GM12878 (cell line): ENCODE results near the gene NTRK3. TPM values are rescaled to one million over a fixed set of nuclear protein-coding genes. Genes with fewer than 3 reads are reported as not detected.

Experiments
- ATAC-seq: fragments of 200-7000 bp; cut with Tn5 transposase; 3 replicates; pipeline ENCODE4 v1.9.1; 2020; ENCODE audit warnings: mild to moderate bottlenecking, moderate library complexity
- BruUV-seq: library from RNA; stranded (reverse); fragments of 400-500 nt; replicated peaks from 2 replicates; lab custom pipeline; 2021; lab: Mats Ljungman, UMichigan
- CTCF ChIA-PET: fragments of 300-600 bp; sonication (Branson Sonifier 250); formaldehyde crosslinking; extraction: SDS; loops from one replicate; lab custom pipeline; 2021; ENCODE audit warnings: inconsistent platforms; lab: Yijun Ruan, JAX
- POLR2A ChIA-PET: fragments of 350-600 bp; formaldehyde crosslinking; extraction: SDS; loops from one replicate; lab custom pipeline; 2021; ENCODE audit warnings: inconsistent platforms; lab: Charles Lee
- RAD21 ChIA-PET: fragments of 300-600 bp; sonication (Branson Sonifier 250); formaldehyde crosslinking; loops from one replicate; lab custom pipeline; 2023; ENCODE audit warnings: antibody characterized with exemption; ENCODE audit not compliant: unreplicated experiment; lab: Charles Lee
- SMC1A ChIA-PET: fragments of 300-600 bp; sonication (Branson Sonifier 250); formaldehyde crosslinking; loops from one replicate; lab custom pipeline; 2023; ENCODE audit not compliant: unreplicated experiment, uncharacterized antibody; lab: Charles Lee
- DNase-seq: peaks from one replicate; pipeline ENCODE4 v3.0.0-alpha.2; 2011; ENCODE audit warnings: low read depth, low spot score
- FAIRE-seq: peaks from 3 replicates; lab custom pipeline; 2011; peaks lifted over from hg19 to GRCh38; lab: Jason Lieb, UNC
- H2AFZ ChIP-seq: 2 replicates; pipeline ENCODE4 v1.6.0; 2011; ENCODE audit warnings: low read depth, low read length, control low read depth; ENCODE audit not compliant: control insufficient read depth
- H3K27ac ChIP-seq: 2 replicates; pipeline ENCODE4 v1.5.1; 2011; ENCODE audit warnings: control low read depth; ENCODE audit not compliant: control insufficient read depth, insufficient read depth
- H3K27me3 ChIP-seq, 2 experiments: replicated peaks in 1 of 2; 2 replicates each; pipeline versions ENCODE4 v1.6.0 to v1.6.1; 2011; ENCODE audit warnings: low read length in 1 of 2; ENCODE audit not compliant: control insufficient read depth in 2 of 2, insufficient read depth in 2 of 2
- H3K36me3 ChIP-seq, 2 experiments: 2 replicates each; pipeline ENCODE4 v1.5.1; 2011; ENCODE audit warnings: low read length in 1 of 2; ENCODE audit not compliant: control insufficient read depth in 2 of 2, insufficient read depth in 2 of 2
- H3K4me1 ChIP-seq: 2 replicates; pipeline ENCODE4 v1.6.1; 2011; ENCODE audit warnings: mild to moderate bottlenecking, low read length, moderate library complexity, mixed read lengths; ENCODE audit not compliant: control insufficient read depth, insufficient read depth
- H3K4me2 ChIP-seq: 2 replicates; pipeline ENCODE4 v1.6.0; 2011; ENCODE audit warnings: control low read depth; ENCODE audit not compliant: control insufficient read depth, insufficient read depth
- H3K4me3 ChIP-seq: fragments of 200-600 bp; sonication (generic); 2 replicates; pipeline ENCODE4 v1.5.1; 2016
- H3K79me2 ChIP-seq: 2 replicates; pipeline ENCODE4 v1.6.0; 2011; ENCODE audit warnings: low read length; ENCODE audit not compliant: control insufficient read depth, insufficient read depth
- H3K9ac ChIP-seq: 2 replicates; pipeline ENCODE4 v1.8.0; 2011; ENCODE audit warnings: low read length, control low read depth, mixed read lengths; ENCODE audit not compliant: control insufficient read depth, insufficient read depth
- H3K9me3 ChIP-seq: replicated peaks from 3 replicates; pipeline ENCODE4 v1.5.1; 2011; ENCODE audit warnings: mild to moderate bottlenecking, low read length; ENCODE audit not compliant: control insufficient read depth, insufficient read depth
- H4K20me1 ChIP-seq: 2 replicates; pipeline ENCODE4 v1.6.0; 2011; ENCODE audit not compliant: control insufficient read depth, insufficient read depth
- CHD2 ChIP-seq: IDR thresholded peaks from 2 replicates; pipeline ENCODE4 v1.6.1; 2011; ENCODE audit warnings: low read depth, low read length, improper control_type of control experiment, borderline replicate concordance
- ETV6 ChIP-seq, 2 experiments: fragments of 450-650 bp in 1 of 2; IDR thresholded peaks in 1 of 2; conservative IDR thresholded peaks in 1 of 2; 2 replicates each; pipeline ENCODE4 v1.6.1; 2014; ENCODE audit warnings: antibody characterized with exemption in 1 of 2, borderline replicate concordance in 1 of 2, low read depth in 1 of 2, mild to moderate bottlenecking in 1 of 2, moderate library complexity in 1 of 2
- FOXK2 ChIP-seq: fragments of 450-650 bp; IDR thresholded peaks from 2 replicates; pipeline ENCODE4 v1.6.1; 2017; ENCODE audit warnings: mild to moderate bottlenecking, moderate library complexity
- KAT2A ChIP-seq: conservative IDR thresholded peaks from 2 replicates; pipeline ENCODE4 v1.6.1; 2011; ENCODE audit warnings: low read depth, low read length; ENCODE audit not compliant: control insufficient read depth
- LARP7 ChIP-seq: fragments of 450-650 bp; IDR thresholded peaks from 2 replicates; pipeline ENCODE4 v1.6.1; 2017; ENCODE audit warnings: mild to moderate bottlenecking
- MTA3 ChIP-seq: IDR thresholded peaks from 2 replicates; pipeline ENCODE4 v1.6.1; 2012; ENCODE audit warnings: low read length, inconsistent platforms, borderline replicate concordance
- NFXL1 ChIP-seq: fragments of 450-650 bp; IDR thresholded peaks from 2 replicates; pipeline ENCODE4 v1.6.1; 2017; ENCODE audit warnings: antibody characterized with exemption, mild to moderate bottlenecking, borderline replicate concordance
- NR2F1 ChIP-seq: fragments of 450-650 bp; conservative IDR thresholded peaks from 2 replicates; pipeline ENCODE4 v1.6.1; 2017; ENCODE audit warnings: mild to moderate bottlenecking
- POLR2AphosphoS2 ChIP-seq: IDR thresholded peaks from 2 replicates; pipeline ENCODE4 v1.6.1; 2011; ENCODE audit warnings: low read depth, mild to moderate bottlenecking, low read length, improper control_type of control experiment, moderate library complexity
- RUNX3 ChIP-seq: IDR thresholded peaks from 2 replicates; pipeline ENCODE4 v1.6.1; 2012; ENCODE audit warnings: low read length, inconsistent platforms
- STAT1 ChIP-seq: fragments of 450-650 bp; conservative IDR thresholded peaks from 2 replicates; pipeline ENCODE4 v1.6.1; 2014; ENCODE audit warnings: antibody characterized with exemption, mild to moderate bottlenecking
- WGBS: methylation state at CpG from one replicate; pipeline ENCODE4 v1.1.6; 2016; ENCODE audit warnings: low lambda C conversion rate; ENCODE audit not compliant: insufficient replicate concordance, insufficient coverage; ENCODE audit errors: missing lambda C conversion rate; 5-methylcytosine and 5-hydroxymethylcytosine counted together
- in situ Hi-C: fragments of 300-500 bp; cut with MboI; formaldehyde crosslinking; loops from 9 replicates; pipeline ENCODE4 v1.14.3; 2018; ENCODE audit warnings: mixed read lengths
- intact Hi-C: fragments of 100-400 bp; cut with micrococcal nuclease; formaldehyde crosslinking; loops from one replicate; pipeline ENCODE4 v1.14.2; 2022; ENCODE audit not compliant: unreplicated experiment
- polyA plus RNA-seq, 11 experiments: library from polyadenylated mRNA; depleted of rRNA in 4 of 11; unstranded in 6 of 11; stranded (reverse) in 5 of 11; fragments of >200 nt; fragmentation: Nextera tagmentation in 4 of 11; fragmentation: Illumina TruSeq in 1 of 11; extraction: Ambion mirVana in 4 of 11; extraction: Trizol in 1 of 11; gene quantifications; 1 replicate in 1 of 11; 2 replicates in 10 of 11; pipeline versions ENCODE4 v1.2.1 to v1.2.3, GENCODE V29; 2011 to 2016; ENCODE audit warnings: inconsistent platforms in 2 of 11, missing spikeins in 2 of 11, low read depth in 1 of 11
- total RNA-seq, 4 experiments: library from RNA; depleted of rRNA in 3 of 4; stranded (reverse); fragments of >200 nt in 3 of 4; fragmentation: Illumina TruSeq in 1 of 4; extraction: Trizol in 1 of 4; gene quantifications; 2 replicates each; pipeline versions ENCODE4 v1.2.1 to v1.2.3, GENCODE V29; 2013 to 2021
- TF ChIP-seq, protein P1 (sequence below): fragments of 450-650 bp; IDR thresholded peaks from 2 replicates; pipeline ENCODE4 v1.6.1; 2014; ENCODE audit warnings: mild to moderate bottlenecking
- TF ChIP-seq, protein P2 (sequence below): IDR thresholded peaks from 2 replicates; pipeline ENCODE4 v1.6.1; 2012; ENCODE audit warnings: low read length, inconsistent platforms
- TF ChIP-seq, protein P3 (sequence below): IDR thresholded peaks from 2 replicates; pipeline ENCODE4 v1.6.1; 2011; ENCODE audit warnings: low read depth, low read length, improper control_type of control experiment, borderline replicate concordance
- TF ChIP-seq, protein P4 (sequence below), 3 experiments: IDR thresholded peaks in 2 of 3; conservative IDR thresholded peaks in 1 of 3; 2 replicates each; pipeline ENCODE4 v1.5.1; 2011; ENCODE audit warnings: low read depth in 3 of 3, low read length in 3 of 3, mild to moderate bottlenecking in 3 of 3, control low read depth in 2 of 3, moderate library complexity in 2 of 3, inconsistent platforms in 1 of 3, mixed read lengths in 1 of 3; ENCODE audit not compliant: control insufficient read depth in 2 of 3, insufficient read depth in 1 of 3; ENCODE audit errors: extremely low read depth in 1 of 3
- TF ChIP-seq, protein P5 (sequence below): IDR thresholded peaks from 2 replicates; pipeline ENCODE4 v1.6.1; 2011; ENCODE audit warnings: borderline replicate concordance, low read depth, mild to moderate bottlenecking, moderate library complexity, mixed read lengths, low read length; ENCODE audit not compliant: insufficient read depth; ENCODE audit errors: extremely low read length

NTRK3 gene
- total and polyA plus RNA-seq, 10 of the 15 experiments (the other 5 are each of a cell fraction or from before 2014, with no cell fraction given), result not detected

DNA sequence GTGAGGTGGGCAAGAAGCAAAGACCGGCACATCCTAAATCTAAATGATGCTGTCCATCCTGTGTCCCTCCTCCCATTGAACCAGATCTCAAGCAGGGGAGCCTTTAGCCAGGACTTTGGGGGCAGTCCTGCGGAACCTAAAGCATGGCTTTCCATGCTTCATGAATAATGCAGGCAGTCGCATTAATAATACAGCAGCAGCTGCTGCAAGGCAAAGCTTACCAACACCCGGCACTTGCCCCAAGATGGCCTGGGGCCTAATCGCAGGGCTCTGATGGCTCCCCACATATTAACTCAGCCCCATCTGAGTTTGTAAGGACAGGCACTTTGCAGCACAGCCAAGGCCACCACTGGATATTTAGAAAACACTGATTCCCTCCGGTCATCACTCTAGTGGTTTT is 114.4 kb downstream of the NTRK3 start:
- no peak for FAIRE-seq
- H4K20me1 ChIP-seq, result no peaks in the 10 kb centered on the region
- DNase-seq, result no peak
- ChIA-PET SMC1A (no interaction called here), RAD21 (no interaction called here), CTCF (no interaction called here), POLR2A (no interaction called here)
- H3K9ac ChIP-seq, result no peak overlapping the region
- intact Hi-C loops (no loop called here), in situ Hi-C loops (no loop called here)
- H2AFZ ChIP-seq, result no peak overlapping the region
- no peaks in the 10 kb centered on the region for H3K36me3 ChIP-seq
- H3K79me2 ChIP-seq, result no peaks in the 10 kb centered on the region
- no peak for ATAC-seq
- no peaks in the 10 kb centered on the region; a peak in 1 of 4 replicates for H3K27me3 ChIP-seq
- no TSS peak for BruUV-seq
- 41% methylated on average over 6 of the region's 6 CpGs for WGBS
- H3K27ac ChIP-seq, result no peak overlapping the region
- H3K4me2 ChIP-seq, result no peak overlapping the region
- H3K4me3 ChIP-seq, result no peak overlapping the region
- no peaks in the 10 kb centered on the region for H3K4me1 ChIP-seq
- no peaks in the 10 kb centered on the region for H3K9me3 ChIP-seq
- TF ChIP-seq NFXL1 (no peak), POLR2AphosphoS2 (no peak), KAT2A (no peak), RUNX3 (no peak), MTA3 (no peak), CHD2 (no peak), STAT1 (no peak), FOXK2 (no peak), ETV6 (conservative IDR thresholded peaks at IDR 0.05 in 1 of 2, IDR thresholded peaks at IDR 0.05 in 1 of 2; ENCODE audit: borderline replicate concordance in 1 of 2, low read depth in 1 of 2) (no peak), NR2F1 (no peak), LARP7 (no peak)
- TF ChIP-seq, protein P1, sequence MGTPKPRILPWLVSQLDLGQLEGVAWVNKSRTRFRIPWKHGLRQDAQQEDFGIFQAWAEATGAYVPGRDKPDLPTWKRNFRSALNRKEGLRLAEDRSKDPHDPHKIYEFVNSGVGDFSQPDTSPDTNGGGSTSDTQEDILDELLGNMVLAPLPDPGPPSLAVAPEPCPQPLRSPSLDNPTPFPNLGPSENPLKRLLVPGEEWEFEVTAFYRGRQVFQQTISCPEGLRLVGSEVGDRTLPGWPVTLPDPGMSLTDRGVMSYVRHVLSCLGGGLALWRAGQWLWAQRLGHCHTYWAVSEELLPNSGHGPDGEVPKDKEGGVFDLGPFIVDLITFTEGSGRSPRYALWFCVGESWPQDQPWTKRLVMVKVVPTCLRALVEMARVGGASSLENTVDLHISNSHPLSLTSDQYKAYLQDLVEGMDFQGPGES, result no peak
- TF ChIP-seq, protein P2, sequence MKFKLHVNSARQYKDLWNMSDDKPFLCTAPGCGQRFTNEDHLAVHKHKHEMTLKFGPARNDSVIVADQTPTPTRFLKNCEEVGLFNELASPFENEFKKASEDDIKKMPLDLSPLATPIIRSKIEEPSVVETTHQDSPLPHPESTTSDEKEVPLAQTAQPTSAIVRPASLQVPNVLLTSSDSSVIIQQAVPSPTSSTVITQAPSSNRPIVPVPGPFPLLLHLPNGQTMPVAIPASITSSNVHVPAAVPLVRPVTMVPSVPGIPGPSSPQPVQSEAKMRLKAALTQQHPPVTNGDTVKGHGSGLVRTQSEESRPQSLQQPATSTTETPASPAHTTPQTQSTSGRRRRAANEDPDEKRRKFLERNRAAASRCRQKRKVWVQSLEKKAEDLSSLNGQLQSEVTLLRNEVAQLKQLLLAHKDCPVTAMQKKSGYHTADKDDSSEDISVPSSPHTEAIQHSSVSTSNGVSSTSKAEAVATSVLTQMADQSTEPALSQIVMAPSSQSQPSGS, result no peak
- TF ChIP-seq, protein P3, sequence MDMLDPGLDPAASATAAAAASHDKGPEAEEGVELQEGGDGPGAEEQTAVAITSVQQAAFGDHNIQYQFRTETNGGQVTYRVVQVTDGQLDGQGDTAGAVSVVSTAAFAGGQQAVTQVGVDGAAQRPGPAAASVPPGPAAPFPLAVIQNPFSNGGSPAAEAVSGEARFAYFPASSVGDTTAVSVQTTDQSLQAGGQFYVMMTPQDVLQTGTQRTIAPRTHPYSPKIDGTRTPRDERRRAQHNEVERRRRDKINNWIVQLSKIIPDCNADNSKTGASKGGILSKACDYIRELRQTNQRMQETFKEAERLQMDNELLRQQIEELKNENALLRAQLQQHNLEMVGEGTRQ, result no peak
- TF ChIP-seq, protein P4, sequence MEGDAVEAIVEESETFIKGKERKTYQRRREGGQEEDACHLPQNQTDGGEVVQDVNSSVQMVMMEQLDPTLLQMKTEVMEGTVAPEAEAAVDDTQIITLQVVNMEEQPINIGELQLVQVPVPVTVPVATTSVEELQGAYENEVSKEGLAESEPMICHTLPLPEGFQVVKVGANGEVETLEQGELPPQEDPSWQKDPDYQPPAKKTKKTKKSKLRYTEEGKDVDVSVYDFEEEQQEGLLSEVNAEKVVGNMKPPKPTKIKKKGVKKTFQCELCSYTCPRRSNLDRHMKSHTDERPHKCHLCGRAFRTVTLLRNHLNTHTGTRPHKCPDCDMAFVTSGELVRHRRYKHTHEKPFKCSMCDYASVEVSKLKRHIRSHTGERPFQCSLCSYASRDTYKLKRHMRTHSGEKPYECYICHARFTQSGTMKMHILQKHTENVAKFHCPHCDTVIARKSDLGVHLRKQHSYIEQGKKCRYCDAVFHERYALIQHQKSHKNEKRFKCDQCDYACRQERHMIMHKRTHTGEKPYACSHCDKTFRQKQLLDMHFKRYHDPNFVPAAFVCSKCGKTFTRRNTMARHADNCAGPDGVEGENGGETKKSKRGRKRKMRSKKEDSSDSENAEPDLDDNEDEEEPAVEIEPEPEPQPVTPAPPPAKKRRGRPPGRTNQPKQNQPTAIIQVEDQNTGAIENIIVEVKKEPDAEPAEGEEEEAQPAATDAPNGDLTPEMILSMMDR (IDR thresholded peaks at IDR 0.05 in 2 of 3, conservative IDR thresholded peaks at IDR 0.05 in 1 of 3; ENCODE audit: control insufficient read depth in 2 of 3, extremely low read depth in 1 of 3, insufficient read depth in 1 of 3, low read depth in 3 of 3, low read length in 3 of 3), result no peak
- TF ChIP-seq, protein P5, sequence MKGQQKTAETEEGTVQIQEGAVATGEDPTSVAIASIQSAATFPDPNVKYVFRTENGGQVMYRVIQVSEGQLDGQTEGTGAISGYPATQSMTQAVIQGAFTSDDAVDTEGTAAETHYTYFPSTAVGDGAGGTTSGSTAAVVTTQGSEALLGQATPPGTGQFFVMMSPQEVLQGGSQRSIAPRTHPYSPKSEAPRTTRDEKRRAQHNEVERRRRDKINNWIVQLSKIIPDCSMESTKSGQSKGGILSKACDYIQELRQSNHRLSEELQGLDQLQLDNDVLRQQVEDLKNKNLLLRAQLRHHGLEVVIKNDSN, result no peak
